GM21515 (cell line): Measurements from ENCODE around the gene NEK2.
"Not testable (repeated sequence)": the region's sequence is repeated elsewhere in the genome, so short reads cannot be mapped to it uniquely, and the experiment has no call there.

Experiments used
- ATAC-seq: cut with Tn5 transposase; IDR thresholded peaks from one replicate; pipeline ENCODE4 v1.9.1; 2021; ENCODE audit not compliant: unreplicated experiment

Gene NEK2

GRCh38 chr1:211634461-211634860 is 41.0 kb downstream of the NEK2 start:
- no peak for ATAC-seq

GRCh38 chr1:211633524-211633846 is 41.9 kb downstream of the NEK2 start:
- no peak for ATAC-seq

GRCh38 chr1:211632808-211633523 is 42.5 kb downstream of the NEK2 start:
- no peak for ATAC-seq

GRCh38 chr1:211632117-211632807 is 43.2 kb downstream of the NEK2 start:
- no peak for ATAC-seq

- no peak for ATAC-seq
Measured at GRCh38 chr1:211631168-211631567, 44.3 kb downstream of the NEK2 start.

- ATAC-seq: no peak
Measured at GRCh38 chr1:211630236-211631081, 45.0 kb downstream of the NEK2 start.

- no peak for ATAC-seq
Measured at GRCh38 chr1:211628417-211628816, 47.0 kb downstream of the NEK2 start.

GRCh38 chr1:211627259-211627658 is 48.2 kb downstream of the NEK2 start:
- ATAC-seq: no peak

GRCh38 chr1:211625866-211626265 is 49.6 kb downstream of the NEK2 start:
- ATAC-seq: not testable (repeated sequence)

- ATAC-seq: no peak
Measured at GRCh38 chr1:211625040-211625439, 50.4 kb downstream of the NEK2 start.

- ATAC-seq: no peak
Measured at GRCh38 chr1:211623515-211623914, 51.9 kb downstream of the NEK2 start.

- ATAC-seq: no peak
Measured at GRCh38 chr1:211621447-211622198, 53.8 kb downstream of the NEK2 start.

GRCh38 chr1:211620097-211620496 is 55.3 kb downstream of the NEK2 start:
- no peak for ATAC-seq

- ATAC-seq: no peak
Measured at GRCh38 chr1:211619033-211619996, 56.1 kb downstream of the NEK2 start.

- ATAC-seq: no peak
Measured at GRCh38 chr1:211616965-211617297, 58.5 kb downstream of the NEK2 start.

GRCh38 chr1:211616231-211616964 is 59.0 kb downstream of the NEK2 start:
- no peak for ATAC-seq

- ATAC-seq: no peak
Measured at GRCh38 chr1:211614615-211615014, 60.8 kb downstream of the NEK2 start.

- no peak for ATAC-seq
Measured at GRCh38 chr1:211613951-211614350, 61.5 kb downstream of the NEK2 start.
